NCI-H1417 treated with DMSO at 0.1 percent for 48 hours (cell line): Measurements from ENCODE around the gene FMN1.

ENCODE experiments used
- DNase-seq: peaks from one replicate; lab custom pipeline; 2025; lab: John Stamatoyannopoulos, UW

Gene FMN1

DNA sequence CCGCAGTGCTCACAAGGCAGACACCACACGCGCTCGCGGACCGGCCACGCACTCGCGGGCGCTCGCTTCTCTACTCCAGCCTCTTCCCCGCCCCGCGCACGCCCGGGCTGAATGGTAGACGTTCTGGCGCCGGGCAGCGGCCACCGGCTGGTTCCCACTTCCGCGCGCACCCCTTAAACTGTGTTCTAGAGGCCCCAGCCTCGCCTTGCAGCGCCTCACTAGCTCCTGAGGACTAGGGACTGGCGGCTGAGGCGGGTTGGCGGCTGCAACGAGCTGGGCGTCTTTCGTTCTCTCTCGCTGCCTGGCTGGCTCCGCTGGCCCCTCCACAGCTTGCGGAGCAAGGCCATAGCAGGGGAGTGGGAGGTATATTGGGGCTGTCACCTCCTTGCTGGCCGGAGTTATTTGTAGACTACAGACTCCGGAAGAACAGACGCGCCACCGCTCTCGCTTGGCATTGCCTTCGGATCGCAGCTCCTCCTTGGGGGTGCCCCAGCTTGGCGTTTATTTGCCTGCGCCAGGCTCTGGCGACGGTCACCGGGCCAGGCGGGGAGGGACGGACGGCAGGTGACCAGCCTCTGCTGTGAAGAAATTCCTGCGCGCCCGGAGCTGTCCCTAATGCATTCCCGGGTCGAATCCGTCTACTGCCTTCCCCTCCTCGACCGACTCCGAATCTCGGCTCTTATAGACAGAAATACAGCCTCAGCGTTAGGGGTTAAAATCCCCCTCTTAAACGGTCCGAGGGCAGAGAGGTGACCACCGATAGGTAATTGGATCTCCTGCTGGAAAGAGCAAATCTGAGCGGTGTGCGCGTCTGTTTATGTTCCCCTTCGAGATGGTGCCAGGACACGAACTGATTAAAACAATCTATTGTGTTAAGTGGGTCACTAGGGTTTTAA lies 475.4 kb downstream of the FMN1 start:
- DNase-seq, result no peak

- DNase-seq, result no peak
Measured at GRCh38 chr15:32718227-32718820, 476.2 kb downstream of the FMN1 start.

DNA sequence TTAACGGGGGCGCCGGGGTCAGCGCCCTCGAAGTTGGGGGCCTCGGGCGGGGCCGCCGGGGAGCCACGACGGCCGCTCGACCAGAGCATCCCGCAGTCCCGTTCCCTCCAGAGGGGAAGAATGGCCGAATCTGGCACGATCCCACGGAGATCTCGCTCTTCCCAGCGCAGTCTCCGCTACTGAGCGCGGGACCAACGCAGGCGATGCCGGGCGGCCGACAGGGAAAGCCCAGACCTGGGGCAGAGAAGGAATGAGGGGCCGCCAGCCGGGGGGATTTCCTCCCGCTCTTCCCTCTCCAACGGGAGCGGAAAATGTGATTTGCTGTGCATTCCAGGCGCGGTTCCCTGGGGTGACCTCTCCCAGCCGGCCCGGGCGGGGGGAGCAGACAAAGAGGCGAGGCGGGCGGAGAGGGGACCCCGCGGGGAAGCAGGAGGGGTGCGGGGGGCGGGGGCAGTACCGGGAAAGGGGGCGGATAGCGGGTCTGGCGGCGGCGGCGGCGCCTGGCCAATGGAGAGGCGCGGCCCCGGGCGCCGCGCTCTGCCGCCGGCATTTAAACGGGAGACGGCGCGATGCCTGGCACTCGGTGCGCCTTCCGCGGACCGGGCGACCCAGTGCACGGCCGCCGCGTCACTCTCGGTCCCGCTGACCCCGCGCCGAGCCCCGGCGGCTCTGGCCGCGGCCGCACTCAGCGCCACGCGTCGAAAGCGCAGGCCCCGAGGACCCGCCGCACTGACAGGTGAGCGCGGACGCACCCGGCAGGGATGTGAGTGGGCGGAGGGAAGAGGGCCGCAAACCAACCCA lies 476.9 kb downstream of the FMN1 start, which contains the start of gene GREM1:
TSS of gene GREM1 (plus strand) at position 579 of the 801 bp plus-strand sequence. CDS start 12,687 bp downstream, outside the sequence.
- no peak for DNase-seq

GRCh38 chr15:32716915-32717425 lies 477.5 kb downstream of the FMN1 start:
- DNase-seq, result no peak

DNA sequence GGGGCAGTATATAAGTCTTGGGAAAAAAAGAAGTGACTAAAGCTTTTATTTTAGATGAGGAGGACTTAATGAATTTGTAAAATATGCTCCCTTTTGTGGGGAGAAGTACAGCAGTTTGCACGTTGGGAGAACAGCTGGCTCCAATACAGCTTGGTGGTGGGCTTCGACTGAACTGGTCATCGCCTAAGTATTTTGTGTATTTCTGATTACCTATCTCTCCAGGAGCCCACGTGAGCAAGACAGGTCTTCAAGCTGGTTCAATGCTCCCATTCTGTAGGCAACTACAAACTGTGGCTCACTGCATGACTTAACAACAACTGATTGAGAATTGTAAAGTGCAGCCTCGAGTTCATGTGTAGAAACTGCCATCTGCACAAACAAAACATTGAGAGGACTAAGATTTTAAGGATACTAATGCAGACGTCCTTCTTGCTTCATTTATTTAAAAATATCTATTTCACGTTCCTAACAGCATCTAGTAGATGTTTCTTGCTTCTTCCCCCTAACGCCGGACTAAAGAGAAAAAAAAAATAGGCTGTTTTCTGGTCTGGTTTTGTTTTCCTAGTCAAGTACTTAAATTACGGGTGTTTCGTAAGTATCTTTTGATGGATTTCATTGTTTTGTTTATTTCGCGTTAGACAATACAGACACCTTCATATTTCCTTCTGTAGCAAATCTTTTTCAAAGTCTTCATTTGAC lies 478.1 kb downstream of the FMN1 start:
- DNase-seq, result no peak
